H1 (cell line): Measurements from ENCODE around the gene LANCL1. TPM values are rescaled to one million over a fixed set of nuclear protein-coding genes. Genes with fewer than 3 reads are reported as not detected.

Experiments used
- KDM4A ChIP-seq: IDR thresholded peaks from one replicate; pipeline ENCODE4 v1.7.1; 2012; ENCODE audit warnings: low read depth, mild to moderate bottlenecking, moderate library complexity, low read length, inconsistent platforms; ENCODE audit not compliant: severe bottlenecking
- polyA plus RNA-seq, 7 experiments: library from polyadenylated mRNA; depleted of rRNA in 3 of 7; stranded (reverse) in 5 of 7; unstranded in 2 of 7; fragments of >200 nt in 5 of 7; fragments of 200-250 nt in 2 of 7; gene quantifications; 1 replicate in 5 of 7; 2 replicates in 1 of 7; 4 replicates in 1 of 7; pipeline versions ENCODE4 v1.2.1 to v1.2.3, GENCODE V29; 2011 to 2013; ENCODE audit warnings: missing spikeins in 2 of 7, mixed read lengths in 2 of 7
- total RNA-seq: library from RNA; stranded (reverse); fragmentation: NEBNext Ultra II Directional; extraction: Animal tissue kit (Norgen Biotek cat#: 25700); gene quantifications from 2 replicates; pipeline ENCODE4 v1.2.1, GENCODE V29; 2021

The LANCL1 gene
- total and polyA plus RNA-seq, 2 of the 8 experiments (the other 6 are each of a cell fraction or from before 2014, with no cell fraction given), result 26.2 to 48.7 TPM

- no peak for TF ChIP-seq KDM4A
Measured at GRCh38 chr2:210454336-210454735, 22.2 kb downstream of the LANCL1 start (continued).
